GM19455 (cell line): ENCODE results near the gene RXFP1.

Source experiments
- ATAC-seq: cut with Tn5 transposase; IDR thresholded peaks from one replicate; pipeline ENCODE4 v1.9.1; 2021; ENCODE audit not compliant: unreplicated experiment

Gene RXFP1

DNA sequence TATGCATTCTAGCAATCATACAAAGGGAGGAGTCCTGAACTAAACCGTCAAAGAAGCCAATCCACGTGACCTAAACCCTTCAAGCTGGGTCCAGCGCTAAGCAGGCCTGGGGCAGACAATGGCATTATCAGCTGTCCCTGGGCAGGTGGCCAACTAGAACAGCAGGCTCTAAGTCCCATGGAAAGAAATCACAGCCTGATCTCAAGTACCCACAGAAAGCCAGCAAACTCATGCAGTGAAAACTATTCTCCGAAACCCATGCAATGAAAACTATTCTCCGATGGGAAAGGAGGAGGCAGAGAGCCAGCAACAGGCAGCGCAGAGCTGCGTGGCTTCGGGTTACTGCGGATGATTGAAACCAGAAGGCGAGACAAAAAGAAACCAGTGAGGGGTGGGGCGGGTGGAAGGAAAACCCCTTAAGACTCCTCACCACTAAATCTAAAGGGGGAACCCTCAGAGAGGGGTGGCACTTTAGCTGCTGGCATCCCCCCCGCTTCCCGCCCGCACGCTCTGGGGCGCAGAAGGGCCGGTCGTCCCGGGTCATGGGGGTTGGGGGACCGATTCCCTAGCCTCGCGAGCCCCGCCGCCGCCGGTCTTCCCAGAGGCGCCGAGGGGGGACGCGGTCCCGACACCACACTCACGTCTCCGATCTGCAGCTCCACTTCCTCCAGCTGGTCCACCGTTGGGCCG, 149.4 kb downstream of the RXFP1 start:
- peak; percentile 25 for ATAC-seq

- ATAC-seq, result no peak
These were observed 149.9 kb downstream of the RXFP1 start, which contains the start of gene C4orf46 for GRCh38 chr4:158671665-158671914. Gene C4orf46, minus strand, starts transcription at chr4:158671887. Its CDS starts 86 bp downstream, at chr4:158671801.

DNA sequence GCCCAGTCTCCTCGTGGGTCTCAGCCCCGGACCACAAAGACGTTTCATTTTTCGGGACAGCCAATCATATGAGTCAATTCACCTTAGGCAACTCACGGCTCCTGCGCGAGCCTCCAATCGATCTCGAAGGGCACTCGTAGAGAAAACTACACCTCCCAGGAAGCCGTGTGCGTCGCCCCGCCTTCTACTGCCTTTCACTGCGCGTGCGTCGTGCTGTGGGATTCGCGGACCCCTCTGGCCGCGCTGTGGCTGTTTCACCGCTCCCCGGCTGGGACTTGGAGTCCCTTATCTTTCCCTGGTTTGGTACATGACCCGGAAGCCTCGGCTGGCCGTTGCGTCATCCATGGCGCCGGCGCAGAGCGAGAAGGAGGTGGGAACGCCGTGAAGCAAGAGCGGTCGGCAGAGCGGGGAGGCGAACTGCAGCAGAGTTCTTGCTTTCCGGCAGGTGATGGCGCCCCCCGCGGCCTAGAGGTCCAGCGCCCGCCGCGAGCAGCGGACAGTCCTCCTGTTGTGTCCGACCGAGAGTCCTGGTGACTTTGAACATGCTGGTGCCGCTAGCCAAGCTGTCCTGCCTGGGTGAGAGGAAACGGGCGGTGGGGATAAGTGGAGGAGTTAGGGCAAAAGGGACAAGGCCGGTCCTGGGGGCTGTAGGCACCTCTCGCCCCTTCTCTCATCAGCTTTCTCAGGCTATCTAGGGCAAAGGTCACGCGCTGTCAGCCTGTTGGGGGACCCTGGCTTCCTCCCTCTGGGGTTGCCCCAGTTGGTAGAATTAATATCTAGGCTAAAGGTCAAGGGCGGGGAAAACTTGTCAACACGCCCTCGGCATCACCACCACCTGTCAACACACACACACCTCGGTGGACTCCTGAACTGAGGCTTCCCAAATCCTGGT, 150.5 kb downstream of the RXFP1 start, which contains the start of gene ETFDH:
Gene ETFDH (plus strand): TSS at position 382 of the 892 bp plus-strand sequence. CDS start 161 bp downstream, at position 543.
- peak; percentile 88 for ATAC-seq

- no peak for ATAC-seq
These were observed 152.0 kb downstream of the RXFP1 start for GRCh38 chr4:158673633-158674032.

GRCh38 chr4:158676076-158676475, 154.4 kb downstream of the RXFP1 start:
- ATAC-seq, result no peak

DNA sequence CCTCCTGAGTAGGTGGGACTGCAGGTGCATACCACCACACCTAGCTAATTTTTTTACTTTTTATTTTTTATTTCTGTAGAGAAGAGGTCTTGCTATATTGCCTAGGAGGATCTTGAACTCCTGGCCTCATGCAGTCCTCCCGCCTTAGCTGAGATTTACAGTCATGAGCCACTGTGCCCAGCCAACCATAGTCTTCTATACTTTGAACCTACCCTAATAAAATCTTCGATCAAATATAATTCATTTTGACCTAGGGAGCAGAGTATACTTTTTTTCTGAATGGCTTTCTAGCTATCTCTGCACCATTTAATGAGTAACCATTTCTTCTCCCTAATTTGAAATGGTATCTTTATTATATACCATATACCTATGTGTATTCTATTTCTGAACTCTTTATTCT, 157.1 kb downstream of the RXFP1 start:
- no peak for ATAC-seq

GRCh38 chr4:158681629-158682028, 159.9 kb downstream of the RXFP1 start:
- no peak for ATAC-seq

GRCh38 chr4:158682066-158682465, 160.4 kb downstream of the RXFP1 start:
- ATAC-seq, result no peak

- ATAC-seq, result no peak
These were observed 167.1 kb downstream of the RXFP1 start for GRCh38 chr4:158688813-158689212.
